ENCODE results near the gene ZNF560.

- TF ChIP-seq POLR2A (IDR thresholded peaks at IDR 0.05; ENCODE audit: low read depth, low read length) (no peak), TAF1 (IDR thresholded peaks at IDR 0.05; ENCODE audit: low read depth, low read length) (no peak), SPI1 (IDR thresholded peaks at IDR 0.05; ENCODE audit: low read depth, low read length) (no peak), POLR2AphosphoS5 (IDR thresholded peaks at IDR 0.05; ENCODE audit: low read depth, low read length) (no peak)
Observed at GRCh38 chr19:9498183-9498902, at the start of gene ZNF560.
